AG08395 (cell line): ENCODE measurements around the gene GALNT18.

Experiments
- DNase-seq: peaks from one replicate; pipeline ENCODE4 v3.0.0; 2012; ENCODE audit warnings: mixed read lengths, low spot score

GALNT18 gene

DNA sequence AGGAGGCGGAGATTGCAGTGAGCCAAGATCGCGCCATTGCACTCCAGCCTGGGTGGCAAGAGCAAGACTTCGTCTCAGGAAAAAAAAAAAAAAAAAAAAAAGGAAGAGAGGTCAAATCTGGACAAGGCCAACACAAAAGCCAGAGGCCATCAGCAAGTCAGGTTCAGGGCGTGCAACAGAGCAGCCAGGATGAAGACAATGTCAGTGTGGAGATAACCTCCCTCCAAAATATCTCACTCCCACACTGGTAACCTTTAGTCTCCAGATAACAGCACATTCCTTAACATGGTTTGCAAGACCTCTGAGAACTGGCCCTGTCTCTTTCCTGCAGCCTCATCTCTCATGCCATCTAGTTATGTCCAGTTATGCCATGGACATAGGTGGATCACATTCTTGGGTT is 273.5 kb downstream of the GALNT18 start:
- DNase-seq = no peak

DNA sequence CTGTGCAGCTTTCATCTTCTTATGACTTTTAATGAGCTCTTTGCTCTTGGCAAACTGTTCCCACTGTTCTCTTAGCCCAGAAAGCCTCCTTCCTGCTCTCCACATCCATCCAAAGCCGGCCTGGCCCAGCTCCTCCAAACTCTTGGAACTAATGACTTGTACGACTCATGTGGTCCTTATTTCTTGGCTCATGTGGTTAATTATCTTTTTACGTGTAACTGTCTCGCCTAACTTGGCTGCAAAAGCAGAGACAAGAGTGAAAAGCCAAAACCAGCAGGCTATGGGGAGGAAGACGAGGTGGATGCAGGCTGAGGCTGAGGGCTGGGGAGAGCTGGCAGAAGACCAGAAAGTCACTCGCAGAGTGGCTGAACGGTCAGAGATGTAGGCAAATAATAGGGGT is 274.2 kb downstream of the GALNT18 start:
- no peak for DNase-seq

DNA sequence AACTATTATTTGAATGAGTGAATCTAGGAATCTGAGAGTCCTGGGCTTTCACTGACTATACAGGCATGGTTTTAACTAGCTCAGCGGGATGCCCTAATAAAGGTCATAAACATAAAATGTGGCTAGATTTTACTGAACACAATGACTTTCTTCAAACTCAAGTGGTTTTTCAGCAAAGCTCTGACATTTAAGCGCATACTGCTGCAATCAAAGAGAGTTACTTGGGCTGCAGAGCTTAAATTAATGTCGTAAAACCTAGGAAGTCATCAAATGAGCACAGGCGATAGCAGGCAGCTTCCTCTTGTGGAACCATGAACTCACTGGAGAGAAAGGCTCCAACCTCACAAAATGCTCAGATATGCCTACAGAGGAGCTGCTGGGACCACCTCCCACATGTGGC is 275.5 kb downstream of the GALNT18 start:
- no peak for DNase-seq

DNA sequence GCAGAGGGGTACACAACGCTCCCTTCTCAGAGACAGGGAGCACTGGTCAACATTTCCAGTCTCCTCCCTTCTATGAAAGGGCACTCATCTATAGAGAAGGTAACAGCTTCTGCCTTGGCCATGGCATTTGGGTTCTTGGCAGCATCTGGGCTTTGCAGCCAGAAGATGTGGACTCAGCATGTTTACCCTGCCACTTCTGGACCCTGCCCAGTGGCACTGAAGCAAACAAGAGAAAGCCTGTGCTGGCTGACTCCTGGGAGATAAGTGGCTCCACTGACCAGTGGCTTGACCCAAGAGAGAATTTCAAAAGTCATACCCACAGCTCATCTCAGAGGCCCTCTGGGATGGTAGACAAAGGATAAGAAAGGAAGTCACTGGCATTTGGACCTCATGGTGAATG is 276.7 kb downstream of the GALNT18 start:
- DNase-seq = no peak

DNA sequence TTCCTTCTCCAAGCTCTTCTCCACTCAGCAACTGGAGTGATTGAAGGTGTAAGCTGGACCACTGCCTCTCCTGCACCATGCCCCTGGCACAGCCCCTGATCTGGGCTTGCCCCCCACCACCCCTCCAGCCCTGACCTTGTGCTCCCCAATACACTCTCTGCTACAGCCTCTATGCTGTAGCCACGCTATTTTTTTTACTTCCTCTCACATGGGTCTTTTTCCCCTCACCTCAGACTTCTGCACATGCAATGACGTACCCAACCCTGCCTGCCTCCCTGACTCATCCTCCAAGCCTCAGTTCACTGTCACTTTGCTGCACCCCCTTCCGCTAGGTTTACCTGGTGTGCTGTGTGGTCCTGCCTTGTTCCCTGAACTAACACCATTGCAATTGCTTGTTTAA is 277.8 kb downstream of the GALNT18 start:
- no peak for DNase-seq

DNA sequence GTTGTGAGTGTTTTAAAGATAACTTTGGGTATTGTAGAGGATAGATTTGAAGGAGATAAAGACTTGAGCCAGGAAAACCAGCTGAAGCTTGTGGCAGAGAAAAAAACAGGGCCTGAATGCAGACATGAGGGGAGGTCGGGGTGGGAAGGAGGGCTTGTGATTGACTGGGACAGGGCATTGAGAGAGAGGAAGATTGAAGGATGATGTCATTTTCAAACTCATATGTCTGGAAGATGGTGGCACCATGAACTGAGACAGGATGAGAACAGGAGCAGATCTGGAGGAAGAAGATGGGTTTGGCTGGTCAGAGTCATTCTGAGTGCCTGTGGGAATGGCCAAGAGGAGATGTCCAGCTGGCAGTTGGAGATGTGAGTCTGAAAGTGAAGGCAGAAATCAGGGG is 283.5 kb downstream of the GALNT18 start:
- no peak for DNase-seq

DNA sequence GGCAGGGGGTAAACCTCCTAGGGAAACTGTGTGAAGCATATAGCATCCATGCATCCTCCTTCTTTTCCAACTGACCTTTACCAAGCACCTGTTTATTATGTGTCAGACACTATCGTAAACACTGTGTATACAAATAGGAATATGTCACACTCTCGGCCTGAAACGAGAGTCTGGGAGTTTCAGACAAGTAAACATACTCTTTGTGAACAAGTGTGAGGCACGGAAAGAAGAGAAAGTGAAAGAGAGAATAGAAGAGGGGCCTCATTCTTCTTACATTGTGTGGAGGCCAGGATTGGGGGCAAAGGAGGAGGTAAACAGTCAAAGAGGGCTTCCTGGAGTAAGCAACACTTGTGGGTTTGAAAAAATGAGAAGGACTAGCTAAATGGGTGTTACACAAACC is 285.1 kb downstream of the GALNT18 start:
- DNase-seq = no peak

DNA sequence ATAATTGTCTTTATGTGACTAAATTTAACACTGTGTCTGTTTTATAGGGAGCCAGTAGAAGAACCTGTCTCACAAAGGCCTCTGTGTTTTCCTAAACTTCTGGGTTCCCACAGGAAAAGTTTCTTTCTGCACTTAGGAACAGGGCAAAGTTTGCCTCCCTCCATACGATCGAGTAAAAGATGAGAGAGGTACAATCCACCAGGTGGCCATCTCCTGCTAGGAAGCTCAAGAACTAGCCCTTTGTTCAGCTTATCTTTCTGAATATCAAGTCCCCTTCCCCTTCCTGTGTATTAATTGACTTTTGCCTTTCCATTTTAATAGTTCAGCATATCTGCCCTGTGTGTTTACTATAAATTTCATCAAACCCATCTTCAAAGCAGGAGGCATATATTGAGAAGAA is 286.8 kb downstream of the GALNT18 start:
- DNase-seq = no peak

DNA sequence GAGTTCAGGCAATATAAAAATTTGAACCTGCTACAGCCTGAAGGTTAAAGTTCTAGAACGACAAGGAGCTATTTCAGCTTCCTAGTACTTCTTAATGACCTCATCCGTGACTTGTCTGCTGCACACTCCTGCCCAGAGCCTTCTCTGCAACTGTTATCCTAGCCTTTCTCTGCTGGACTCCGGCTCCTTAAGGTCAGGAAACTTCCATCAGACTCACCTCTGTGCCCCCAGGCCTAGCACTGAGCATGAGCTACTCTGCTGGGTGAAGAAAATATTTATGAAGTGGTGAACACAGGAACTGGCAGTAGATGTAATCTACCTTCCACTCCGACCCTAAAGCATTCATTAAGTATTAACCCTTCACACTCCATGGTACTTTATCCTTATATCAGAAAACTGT is 287.2 kb downstream of the GALNT18 start:
- DNase-seq = no peak

DNA sequence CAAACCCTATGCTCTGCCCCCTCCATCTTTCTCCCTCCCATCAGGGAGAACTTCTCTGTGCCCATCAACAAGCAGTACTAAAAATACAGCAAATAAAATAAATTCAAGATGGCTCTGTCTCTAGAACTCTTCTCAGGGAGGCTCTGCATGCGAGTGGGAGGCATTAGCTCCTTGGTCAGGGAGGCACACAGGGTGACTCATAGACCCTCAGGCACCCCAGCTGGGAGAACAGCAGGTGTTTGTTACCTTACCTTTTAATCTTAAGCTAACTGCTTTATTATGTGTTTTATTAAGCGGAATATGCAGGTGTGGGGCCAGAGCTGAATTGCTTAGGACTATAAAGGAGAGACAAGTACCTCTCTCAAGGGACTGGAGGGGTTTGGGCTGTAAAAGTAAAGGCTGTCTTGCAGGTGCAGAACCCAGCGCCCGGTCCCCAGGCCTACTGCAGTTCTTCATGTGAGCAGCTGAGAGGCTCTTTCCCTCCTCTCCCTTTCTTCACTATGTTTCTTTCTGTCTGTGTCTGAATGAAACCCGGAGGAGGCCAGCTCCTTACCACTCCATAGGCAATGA is 289.6 kb downstream of the GALNT18 start:
- DNase-seq = no peak

DNA sequence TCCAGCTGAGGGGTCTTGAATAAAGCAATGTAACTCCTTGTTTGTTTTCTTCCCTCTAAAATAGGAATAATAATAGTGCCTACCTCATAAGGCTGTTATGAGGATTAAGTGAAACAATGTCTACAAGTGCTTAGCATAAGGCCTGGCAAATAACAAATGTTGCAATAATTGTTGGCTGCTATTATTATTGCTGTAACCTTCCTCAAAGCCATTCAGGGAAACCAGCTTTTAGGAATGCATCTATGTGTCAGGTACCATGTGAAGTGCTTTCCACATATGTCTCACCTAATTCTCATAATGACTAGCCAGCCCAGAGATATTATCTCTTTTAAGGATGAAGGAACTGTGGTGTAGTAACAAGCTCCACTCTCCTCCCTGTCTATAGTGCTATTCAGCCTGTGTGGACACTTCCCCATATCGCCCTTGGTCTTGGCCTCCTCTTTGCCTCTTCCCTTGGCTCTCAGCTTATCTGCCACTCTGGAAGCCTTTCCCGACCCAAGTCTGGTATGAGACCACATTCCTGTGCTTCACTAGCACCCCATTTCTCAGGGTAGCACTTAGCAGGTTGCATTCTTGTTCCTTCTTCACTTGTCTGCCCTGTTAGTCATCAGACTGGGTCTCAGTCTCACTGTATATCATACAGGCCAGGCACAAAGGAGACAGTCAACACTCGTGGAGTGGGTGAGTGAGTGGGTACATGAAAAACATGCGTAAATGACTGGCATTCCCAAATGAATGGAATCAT is 292.6 kb downstream of the GALNT18 start:
- no peak for DNase-seq

DNA sequence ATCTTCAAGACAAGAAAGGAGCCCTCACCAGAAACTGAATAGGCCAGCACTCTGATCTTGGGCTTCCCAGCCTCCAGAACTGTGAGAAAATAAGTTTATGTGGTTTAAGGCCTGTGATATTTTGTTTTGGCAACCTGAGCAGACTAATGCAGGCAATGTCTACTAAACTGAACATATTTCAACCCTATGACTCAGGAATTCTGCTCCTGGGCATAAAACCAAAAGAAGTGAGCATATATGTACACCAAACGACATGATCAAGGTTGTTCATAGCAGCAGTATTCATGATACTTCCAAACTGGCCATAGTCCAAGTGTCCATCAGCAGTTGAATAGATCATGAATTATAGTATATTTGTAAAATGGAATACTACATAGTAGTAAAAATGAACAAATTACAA is 297.7 kb downstream of the GALNT18 start:
- DNase-seq = no peak

DNA sequence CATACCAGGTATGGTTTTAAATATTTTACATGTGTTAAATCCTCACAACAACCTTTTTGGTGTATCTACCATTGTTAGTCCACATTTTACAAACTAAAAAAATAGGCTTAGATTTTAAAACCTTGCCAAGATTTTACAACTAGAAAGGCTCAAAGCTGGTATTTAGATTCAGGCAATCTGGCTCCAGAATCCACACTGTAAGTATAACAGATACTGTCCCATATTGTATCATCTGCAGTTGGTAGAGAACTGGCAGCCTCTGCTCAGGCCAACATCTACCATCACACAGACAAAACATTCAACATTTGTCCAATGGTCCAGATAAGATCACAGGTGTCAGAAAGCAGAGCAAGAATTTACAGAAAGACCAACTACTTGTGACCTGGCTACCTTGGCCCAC is 299.7 kb downstream of the GALNT18 start:
- DNase-seq = no peak

DNA sequence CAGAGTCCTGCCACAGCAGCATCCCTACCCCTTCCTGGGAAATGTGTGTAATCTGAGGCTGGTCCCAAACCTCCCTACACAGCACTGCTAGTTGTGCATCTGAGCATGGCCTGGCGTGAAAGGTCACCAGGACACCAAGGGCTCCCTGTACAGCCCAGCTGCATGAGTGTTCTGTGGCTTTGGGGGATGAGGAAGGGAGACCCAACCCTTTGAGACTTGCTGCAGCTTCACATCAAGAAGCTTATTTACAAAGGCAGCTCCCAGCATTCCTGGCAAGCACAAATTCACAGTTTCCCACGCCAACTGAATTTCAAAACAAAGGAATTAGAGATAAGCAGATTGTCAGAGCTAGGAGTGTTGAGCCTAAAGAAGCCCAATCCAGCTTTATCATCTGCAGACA is 301.0 kb downstream of the GALNT18 start:
- no peak for DNase-seq

DNA sequence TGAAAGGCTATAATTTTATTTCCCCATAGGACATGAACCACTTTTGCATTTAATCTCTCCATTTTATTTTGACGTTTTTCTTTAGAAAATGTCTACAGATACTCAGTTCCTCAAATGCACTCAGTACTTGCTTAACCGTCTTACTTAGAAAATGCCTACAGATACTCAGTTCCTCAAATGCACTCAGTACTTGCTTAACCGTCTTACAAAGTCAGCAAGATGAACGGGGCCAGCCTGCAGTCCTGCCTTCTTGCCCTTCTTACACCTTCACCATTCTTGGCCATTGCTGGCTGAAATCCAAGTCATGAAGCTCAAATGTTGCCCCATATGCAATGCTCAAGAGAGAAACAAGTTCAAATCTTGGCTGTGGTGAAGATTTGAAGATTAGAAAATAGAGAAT is 302.8 kb downstream of the GALNT18 start:
- DNase-seq = no peak

DNA sequence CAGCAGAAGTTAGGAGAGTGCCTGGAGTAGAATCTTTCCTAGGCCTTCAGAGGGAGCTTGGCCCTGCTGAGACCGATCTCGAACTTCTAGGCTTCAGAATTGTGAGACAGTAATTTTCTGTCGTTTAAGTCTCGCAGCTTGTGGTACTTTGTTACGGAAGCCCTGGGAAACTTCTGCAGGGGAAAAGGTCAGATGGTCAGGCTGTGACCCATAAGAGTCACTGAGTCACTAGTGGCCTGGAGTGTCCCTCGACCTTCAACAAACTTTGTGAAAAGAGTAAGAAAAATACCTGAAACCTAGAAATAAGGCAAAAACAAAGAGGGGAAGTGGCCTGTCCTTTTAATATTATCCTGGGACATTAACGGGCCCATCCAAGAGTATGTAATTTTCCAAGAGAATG is 303.3 kb downstream of the GALNT18 start:
- no peak for DNase-seq

DNA sequence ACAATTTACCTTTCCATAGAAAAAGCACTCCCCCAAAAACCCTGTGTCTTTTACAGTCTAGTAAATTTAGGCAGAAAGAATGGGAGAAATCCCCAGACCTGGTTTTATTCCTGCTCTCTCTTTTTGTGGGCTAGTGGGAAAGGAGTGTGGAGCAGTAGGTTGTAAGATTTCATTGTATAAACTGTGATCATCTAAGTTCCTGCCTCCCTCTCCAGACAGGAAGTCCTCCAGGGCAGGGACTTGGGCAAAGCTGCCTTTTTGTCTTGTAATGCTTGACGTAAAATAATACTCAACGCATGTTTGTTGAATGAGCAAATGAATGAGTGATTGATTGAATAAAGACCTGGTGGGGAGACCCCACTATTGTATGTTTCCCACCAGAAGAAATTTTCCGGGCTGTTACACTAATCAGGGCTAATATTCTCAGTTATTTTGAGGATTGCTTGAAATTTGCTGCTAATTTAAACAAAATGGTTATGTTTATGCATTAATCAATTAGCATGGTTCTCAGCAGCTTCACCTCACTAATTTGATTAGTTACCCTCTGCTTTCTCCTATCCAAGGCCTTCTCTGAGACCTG is 305.1 kb downstream of the GALNT18 start:
- DNase-seq = no peak

DNA sequence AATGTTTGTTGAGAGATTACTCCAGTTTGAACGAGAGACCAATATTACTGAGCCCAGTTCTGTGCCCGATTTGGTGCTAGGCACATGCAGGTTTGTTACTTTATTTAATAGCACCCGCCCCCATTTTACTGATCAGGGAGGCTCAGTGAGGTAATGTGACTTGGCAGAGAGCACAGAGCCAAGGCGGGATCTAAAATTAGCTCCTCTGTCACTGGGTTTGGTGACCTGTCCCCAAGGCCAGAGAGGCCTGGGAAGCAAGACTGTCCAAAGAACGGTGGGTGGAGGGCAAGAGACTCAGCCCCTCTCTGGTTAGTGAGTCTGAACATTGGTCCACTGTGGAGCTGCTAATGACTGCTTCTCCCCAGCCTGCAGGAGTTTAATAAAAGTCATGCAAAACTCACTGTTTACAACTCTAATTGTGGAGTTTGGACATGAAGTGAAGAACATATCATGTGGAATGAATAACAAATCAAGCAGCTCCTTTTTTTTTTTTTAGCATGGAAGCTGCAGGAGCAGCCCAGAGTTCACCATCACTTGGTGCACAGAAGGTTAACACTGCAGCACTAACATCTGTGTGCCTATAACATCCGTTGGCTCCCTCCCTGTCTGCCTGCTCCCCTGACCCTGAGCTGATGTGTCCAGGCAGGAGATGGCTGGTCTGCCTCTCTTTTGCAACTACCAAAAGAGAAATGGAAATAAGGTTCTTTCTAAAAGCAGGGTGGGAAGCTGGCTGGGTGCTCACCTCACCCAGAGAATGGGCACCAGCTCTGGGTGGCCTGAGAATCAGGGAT is 307.7 kb downstream of the GALNT18 start:
- no peak for DNase-seq

DNA sequence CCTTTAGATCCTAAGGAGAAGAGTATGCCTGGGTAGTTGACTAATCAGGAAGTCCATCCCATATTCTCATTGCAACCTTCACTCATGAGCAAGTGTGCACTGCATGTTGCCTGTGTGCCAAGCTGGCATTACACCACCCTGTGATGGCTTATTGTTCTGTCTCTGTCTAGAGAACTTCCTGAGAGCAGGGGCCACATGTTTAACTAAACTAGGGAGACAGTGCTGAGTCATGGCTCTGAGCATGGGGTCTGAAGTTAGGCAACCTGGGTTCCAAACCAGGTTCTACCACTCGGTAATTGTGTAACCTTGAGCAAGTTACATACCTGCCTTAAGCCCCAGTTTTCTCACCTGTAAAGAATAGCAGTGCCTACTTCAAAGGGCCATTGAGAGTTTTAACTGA is 308.4 kb downstream of the GALNT18 start:
- no peak for DNase-seq

DNA sequence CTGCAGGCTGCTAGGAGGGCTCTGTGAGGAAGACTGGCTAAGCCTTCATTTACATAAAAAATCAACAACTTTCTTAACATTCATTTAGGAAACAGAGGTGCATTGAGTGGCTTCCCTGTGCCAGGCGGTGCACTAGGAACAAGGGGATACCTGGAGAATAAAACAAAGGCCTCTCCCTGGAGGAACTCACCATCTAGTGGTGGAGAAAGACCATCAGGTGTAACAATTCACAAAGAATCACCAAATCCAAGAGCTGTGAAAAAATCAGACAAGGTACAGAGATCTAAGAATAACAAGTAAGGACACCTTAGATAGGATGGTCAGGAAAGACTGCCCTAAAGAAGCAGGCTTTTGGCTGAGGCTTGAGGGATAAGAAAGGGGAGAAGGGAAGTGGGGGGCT is 309.1 kb downstream of the GALNT18 start:
- DNase-seq = no peak

DNA sequence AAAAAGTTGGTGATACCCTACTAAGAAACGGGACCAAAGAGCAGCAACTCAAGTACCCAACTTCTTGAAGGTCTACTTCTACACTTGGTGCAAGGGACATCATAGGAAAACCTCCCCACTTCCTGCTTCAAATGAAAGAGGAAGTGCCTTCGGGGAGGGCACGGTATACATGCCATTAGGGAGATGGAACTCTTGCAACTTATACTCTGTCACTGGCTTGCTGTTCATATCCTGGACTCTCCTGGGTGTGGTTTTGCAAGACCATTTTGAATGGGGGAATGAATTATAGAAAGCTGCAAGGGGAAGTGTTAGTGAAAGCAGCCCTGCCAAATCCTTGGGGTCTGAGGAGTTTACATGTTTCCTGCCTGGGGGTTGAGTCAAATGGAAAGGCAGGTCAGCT is 310.6 kb downstream of the GALNT18 start:
- no peak for DNase-seq

DNA sequence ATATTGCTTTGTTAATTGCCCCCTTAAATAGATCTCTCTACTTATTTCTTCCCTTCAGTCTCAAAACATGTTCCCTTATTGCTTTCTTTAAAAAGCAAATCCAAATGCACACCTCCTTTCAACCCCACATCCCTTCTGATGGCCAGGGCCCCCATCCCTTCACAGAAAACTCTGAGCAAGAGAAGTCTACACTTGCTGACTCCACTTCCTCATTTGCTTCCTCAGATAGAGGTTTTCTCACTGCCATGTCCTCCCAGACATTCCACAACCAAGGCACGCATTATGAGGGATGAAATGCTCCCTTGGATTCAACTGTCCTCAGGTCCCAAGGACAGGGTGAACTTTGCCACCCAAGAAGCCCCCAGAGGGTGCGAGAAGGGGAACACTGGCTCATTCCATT is 311.9 kb downstream of the GALNT18 start:
- DNase-seq = no peak

DNA sequence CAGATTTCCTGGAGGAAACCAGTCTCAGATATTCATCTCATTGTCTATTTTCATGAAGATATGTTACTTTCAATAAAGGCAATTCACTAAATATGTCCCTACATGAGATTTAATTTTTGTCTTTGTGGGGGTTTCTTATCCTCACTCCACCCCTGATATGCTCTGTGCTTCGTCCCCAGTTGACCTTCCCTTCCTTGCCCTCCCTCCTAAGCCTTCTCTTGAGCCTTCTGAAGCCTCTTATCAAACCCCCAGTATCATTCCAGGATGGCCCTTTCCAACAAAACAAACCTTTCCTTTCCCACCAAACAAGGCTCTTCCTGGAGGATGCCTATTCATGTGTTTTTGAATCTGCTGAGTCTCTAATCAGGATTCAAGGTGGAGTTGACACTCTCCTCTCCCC is 313.6 kb downstream of the GALNT18 start:
- DNase-seq = no peak
